ENCODE measurements around the gene E2F2. TPM values are rescaled to one million over a fixed set of nuclear protein-coding genes. Genes with fewer than 3 reads are reported as not detected.
A peak's percentile ranks its signal among the peaks of the same experiment; 100 is the strongest.

E2F2 gene
- total and polyA plus RNA-seq, 2 experiments from 2014 or later, result 0.85 to 1.2 TPM

GRCh38 chr1:23529146-23530086, 1.6 kb downstream of the E2F2 start:
- Histone ChIP-seq H3K9me3 (ENCODE audit: low read depth) (no peaks in the 10 kb centered on the region), H3K9me2 (replicated peaks; ENCODE audit: insufficient read depth) (no peaks in the 10 kb centered on the region), H4K20me1 (ENCODE audit: insufficient read depth, poor library complexity, severe bottlenecking) (no peaks in the 10 kb centered on the region), H2AFZ (no peak overlapping the region), H3K4me2 (peak overlapping the region; percentile 100), H3K4me1 (ENCODE audit: insufficient read depth) (peaks cover 26% of the 10 kb centered on the region), H3K4me3 (no peak overlapping the region), H3K36me3 (replicated peaks; ENCODE audit: insufficient read depth, low read depth) (no peaks in the 10 kb centered on the region), H3K79me2 (no peaks in the 10 kb centered on the region), H3K27me3 (no peaks in the 10 kb centered on the region), H3K27ac (no peak overlapping the region)
- no peak for DNase-seq (ENCODE audit: low spot score)
- WGBS (ENCODE audit: low lambda C conversion rate, missing lambda C conversion rate), result 67% methylated on average over 7 of the region's 8 CpGs
- TF ChIP-seq CTCF (IDR thresholded peaks at IDR 0.05; ENCODE audit: poor library complexity) (no peak), EZH2phosphoT487 (IDR thresholded peaks at IDR 0.05; ENCODE audit: low read depth, severe bottlenecking, unreplicated experiment) (no peak)

- Histone ChIP-seq H3K27ac (peak overlapping the region; percentile 50), H2AFZ (no peak overlapping the region), H3K9me2 (replicated peaks; ENCODE audit: insufficient read depth) (no peaks in the 10 kb centered on the region), H3K36me3 (replicated peaks; ENCODE audit: insufficient read depth, low read depth) (no peaks in the 10 kb centered on the region), H3K9me3 (ENCODE audit: low read depth) (no peaks in the 10 kb centered on the region), H3K27me3 (no peaks in the 10 kb centered on the region), H3K4me3 (no peak overlapping the region), H3K79me2 (no peaks in the 10 kb centered on the region), H3K4me1 (ENCODE audit: insufficient read depth) (peaks cover 26% of the 10 kb centered on the region), H4K20me1 (ENCODE audit: insufficient read depth, poor library complexity, severe bottlenecking) (no peaks in the 10 kb centered on the region), H3K4me2 (peak overlapping the region; percentile 100)
- 28% methylated on average over 9 of the region's 9 CpGs for WGBS (ENCODE audit: low lambda C conversion rate, missing lambda C conversion rate)
- peak; percentile 75 for DNase-seq (ENCODE audit: low spot score)
- TF ChIP-seq EZH2phosphoT487 (IDR thresholded peaks at IDR 0.05; ENCODE audit: low read depth, severe bottlenecking, unreplicated experiment), result no peak
- TF ChIP-seq EZH2 (IDR thresholded peaks at IDR 0.05; ENCODE audit: borderline replicate concordance), result no peak
- TF ChIP-seq CTCF (IDR thresholded peaks at IDR 0.05; ENCODE audit: poor library complexity), result no peak
Observed at GRCh38 chr1:23528250-23528978, 2.6 kb downstream of the E2F2 start.

GRCh38 chr1:23527900-23528249, 3.2 kb downstream of the E2F2 start:
- Histone ChIP-seq H3K27ac (no peak overlapping the region), H4K20me1 (ENCODE audit: insufficient read depth, poor library complexity, severe bottlenecking) (no peaks in the 10 kb centered on the region), H3K36me3 (replicated peaks; ENCODE audit: insufficient read depth, low read depth) (no peaks in the 10 kb centered on the region), H3K27me3 (no peaks in the 10 kb centered on the region), H3K79me2 (no peaks in the 10 kb centered on the region), H2AFZ (no peak overlapping the region), H3K4me3 (no peak overlapping the region), H3K9me2 (replicated peaks; ENCODE audit: insufficient read depth) (no peaks in the 10 kb centered on the region), H3K9me3 (ENCODE audit: low read depth) (no peaks in the 10 kb centered on the region), H3K4me2 (peak overlapping the region; percentile 100), H3K4me1 (ENCODE audit: insufficient read depth) (peaks cover 26% of the 10 kb centered on the region)
- no peak for TF ChIP-seq EZH2 (IDR thresholded peaks at IDR 0.05; ENCODE audit: borderline replicate concordance)
- no peak for TF ChIP-seq CTCF (IDR thresholded peaks at IDR 0.05; ENCODE audit: poor library complexity)
- no peak for TF ChIP-seq EZH2phosphoT487 (IDR thresholded peaks at IDR 0.05; ENCODE audit: low read depth, severe bottlenecking, unreplicated experiment)
- no peak for DNase-seq (ENCODE audit: low spot score)
- WGBS (ENCODE audit: low lambda C conversion rate, missing lambda C conversion rate), result 95% methylated on average over 6 of the region's 6 CpGs
